OCI-LY1 (cell line): ENCODE data around the gene RFPL4A.
"Not testable (repeated sequence)": the region's sequence is repeated elsewhere in the genome, so short reads cannot be mapped to it uniquely, and the experiment has no call there.

Experiments used
- H2AFZ ChIP-seq: fragments of 200-600 bp; sonication (generic), shearing (Covaris generic); 2 replicates; pipeline ENCODE4 v1.6.0; 2014; ENCODE audit warnings: antibody characterized with exemption, mild to moderate bottlenecking, low read length
- H3F3A ChIP-seq: fragments of 200-600 bp; sonication (generic), shearing (Covaris generic); 2 replicates; pipeline ENCODE4 v1.6.0; 2014; ENCODE audit warnings: mild to moderate bottlenecking, antibody characterized with exemption, low read length, moderate library complexity; ENCODE audit not compliant: insufficient read depth
- H3K27ac ChIP-seq: fragments of 200-600 bp; sonication (generic); 2 replicates; pipeline ENCODE4 v1.5.1; 2014; ENCODE audit warnings: low read length, mixed run types, mild to moderate bottlenecking, low read depth; ENCODE audit not compliant: poor library complexity, severe bottlenecking
- H3K27me3 ChIP-seq: fragments of 200-600 bp; sonication (generic); 2 replicates; pipeline ENCODE4 v1.6.0; 2014; ENCODE audit warnings: antibody characterized with exemption, mild to moderate bottlenecking, low read length, moderate library complexity; ENCODE audit not compliant: insufficient read depth
- H3K36me3 ChIP-seq: fragments of 200-600 bp; sonication (generic); 2 replicates; pipeline ENCODE4 v1.6.1; 2014; ENCODE audit warnings: mild to moderate bottlenecking, antibody characterized with exemption, low read length, moderate library complexity, mixed read lengths; ENCODE audit not compliant: insufficient read depth
- H3K4me1 ChIP-seq: fragments of 200-600 bp; sonication (generic); 2 replicates; pipeline ENCODE4 v1.5.1; 2014; ENCODE audit warnings: mild to moderate bottlenecking, low read length, moderate library complexity; ENCODE audit not compliant: insufficient read depth, severe bottlenecking
- H3K4me2 ChIP-seq: fragments of 200-600 bp; sonication (generic), shearing (Covaris generic); 2 replicates; pipeline ENCODE4 v1.6.1; 2014; ENCODE audit warnings: low read length
- H3K4me3 ChIP-seq: fragments of 200-600 bp; sonication (generic); 2 replicates; pipeline ENCODE4 v1.5.1; 2014; ENCODE audit warnings: low read length, low read depth, mild to moderate bottlenecking, mixed read lengths; ENCODE audit not compliant: poor library complexity, severe bottlenecking
- H3K79me2 ChIP-seq: fragments of 200-600 bp; shearing (Covaris generic); 2 replicates; pipeline ENCODE4 v1.6.1; 2016; ENCODE audit warnings: mixed run types, low read length, mixed read lengths; ENCODE audit not compliant: insufficient read depth
- H3K9ac ChIP-seq: fragments of 200-600 bp; sonication (generic), shearing (Covaris generic); 2 replicates; pipeline ENCODE4 v1.6.1; 2014; ENCODE audit warnings: mild to moderate bottlenecking, low read length, mixed read lengths
- H3K9me2 ChIP-seq: fragments of 200-600 bp; sonication (generic), shearing (Covaris generic); 2 replicates; pipeline ENCODE4 v1.6.1; 2014; ENCODE audit warnings: low read depth, mild to moderate bottlenecking, low read length, mixed read lengths
- H3K9me3 ChIP-seq: fragments of 200-600 bp; shearing (Covaris generic); 2 replicates; pipeline ENCODE4 v1.6.1; 2014; ENCODE audit warnings: low read length, mixed read lengths
- H4K20me1 ChIP-seq: fragments of 200-600 bp; sonication (generic), shearing (Covaris generic); 2 replicates; pipeline ENCODE4 v1.6.0; 2016; ENCODE audit warnings: mild to moderate bottlenecking, low read length; ENCODE audit not compliant: insufficient read depth
- CTCF ChIP-seq: fragments of 200-600 bp; sonication (generic), shearing (Covaris generic); IDR thresholded peaks from 2 replicates; pipeline ENCODE4 v1.5.1; 2017; ENCODE audit warnings: mild to moderate bottlenecking, antibody characterized with exemption, low read length, moderate library complexity, mixed read lengths
- EZH2 ChIP-seq: fragments of 200-600 bp; sonication (generic), shearing (Covaris generic); IDR thresholded peaks from 2 replicates; pipeline ENCODE4 v1.8.0; 2017; ENCODE audit warnings: borderline replicate concordance, mixed run types, mild to moderate bottlenecking, antibody characterized with exemption, low read length, moderate library complexity, mixed read lengths

Gene RFPL4A

GRCh38 chr19:55720214-55720746 lies 38.6 kb upstream of the RFPL4A start:
- Histone ChIP-seq H3K79me2 (no peaks in the 10 kb centered on the region), H3K4me1 (no peaks in the 10 kb centered on the region), H3K9ac (no peak overlapping the region), H3K4me2 (no peak overlapping the region), H3K36me3 (no peaks in the 10 kb centered on the region), H3K4me3 (no peak overlapping the region), H3K9me3 (peaks cover 15% of the 10 kb centered on the region; the same call in 1 of the 2 replicates), H3K9me2 (no peaks in the 10 kb centered on the region), H3K27ac (no peak overlapping the region), H2AFZ (no peak overlapping the region), H3K27me3 (no peaks in the 10 kb centered on the region; the same call in 1 of the 2 replicates), H4K20me1 (no peaks in the 10 kb centered on the region), H3F3A (no peaks in the 10 kb centered on the region)
- TF ChIP-seq CTCF (no peak), EZH2 (no peak)

- Histone ChIP-seq H3K27ac (no peak overlapping the region), H2AFZ (no peak overlapping the region), H3K4me2 (no peak overlapping the region), H3K9me2 (no peaks in the 10 kb centered on the region), H3K9me3 (peaks cover 15% of the 10 kb centered on the region; the same call in 1 of the 2 replicates), H3K9ac (no peak overlapping the region), H4K20me1 (no peaks in the 10 kb centered on the region), H3K4me3 (no peak overlapping the region), H3K36me3 (no peaks in the 10 kb centered on the region), H3K4me1 (no peaks in the 10 kb centered on the region), H3K79me2 (no peaks in the 10 kb centered on the region), H3K27me3 (no peaks in the 10 kb centered on the region; the same call in 1 of the 2 replicates), H3F3A (no peaks in the 10 kb centered on the region)
- no peak for TF ChIP-seq EZH2
- TF ChIP-seq CTCF, result no peak
Measured at GRCh38 chr19:55720801-55721200, 38.1 kb upstream of the RFPL4A start.

- Histone ChIP-seq H3K27me3 (no peaks in the 10 kb centered on the region; the same call in 1 of the 2 replicates), H4K20me1 (no peaks in the 10 kb centered on the region), H3K36me3 (no peaks in the 10 kb centered on the region), H2AFZ (no peak overlapping the region), H3K4me2 (no peak overlapping the region), H3K79me2 (no peaks in the 10 kb centered on the region), H3K9ac (no peak overlapping the region), H3K4me3 (no peak overlapping the region), H3K9me2 (no peaks in the 10 kb centered on the region), H3K27ac (no peak overlapping the region), H3K9me3 (peaks cover 15% of the 10 kb centered on the region; the same call in 1 of the 2 replicates), H3F3A (no peaks in the 10 kb centered on the region), H3K4me1 (no peaks in the 10 kb centered on the region)
- TF ChIP-seq CTCF (no peak), EZH2 (no peak)
Measured at GRCh38 chr19:55723491-55723890, 35.4 kb upstream of the RFPL4A start.

GRCh38 chr19:55730378-55730777 lies 28.5 kb upstream of the RFPL4A start:
- not testable (repeated sequence) for H3K9me2 ChIP-seq, H3F3A ChIP-seq, H3K27ac ChIP-seq, H3K27me3 ChIP-seq, H3K9me3 ChIP-seq, H3K4me2 ChIP-seq, H3K9ac ChIP-seq, H3K36me3 ChIP-seq, H2AFZ ChIP-seq, H4K20me1 ChIP-seq, H3K4me1 ChIP-seq, H3K4me3 ChIP-seq, H3K79me2 ChIP-seq
